ENCODE results near the gene IDUA.

Gene IDUA

GRCh38 chr4:947491-947971 is 39.3 kb upstream of the IDUA start:
- ChIA-PET CTCF (no interaction called here), POLR2A (interaction anchor here (1.2 to 1.8 kb wide), 2 partner anchors 11 to 15 kb away, joined by 4 to 12 read pairs; partner anchors contain the start of genes GAK and TMEM175)
- TF ChIP-seq ZNF384 (IDR thresholded peaks at IDR 0.05) (no peak), TARDBP (IDR thresholded peaks at IDR 0.05) (no peak), SUZ12 (IDR thresholded peaks at IDR 0.05) (no peak), FOXM1 (IDR thresholded peaks at IDR 0.05; ENCODE audit: borderline replicate concordance) (no peak), FOXK2 (IDR thresholded peaks at IDR 0.05) (no peak), ELF4 (IDR thresholded peaks at IDR 0.05) (no peak), HDGF (IDR thresholded peaks at IDR 0.05; ENCODE audit: borderline replicate concordance) (no peak), LEF1 (IDR thresholded peaks at IDR 0.05; ENCODE audit: borderline replicate concordance) (no peak), BHLHE40 (IDR thresholded peaks at IDR 0.05; ENCODE audit: borderline replicate concordance) (no peak), PKNOX1 (IDR thresholded peaks at IDR 0.05) (no peak), ARNT (IDR thresholded peaks at IDR 0.05) (no peak)
- DNase-seq (ENCODE audit: extremely low spot score), result no peak

- CTCF ChIA-PET, result no interaction called here
- POLR2A ChIA-PET, result interaction anchor here (1.1 to 1.8 kb wide), 3 partner anchors 12 to 16 kb away, joined by 4 to 12 read pairs (median 4); partner anchors contain the start of genes GAK and TMEM175
- TF ChIP-seq NFRKB (IDR thresholded peaks at IDR 0.05), result no peak
- TF ChIP-seq ARNT (IDR thresholded peaks at IDR 0.05), result no peak
- TF ChIP-seq FOXM1 (IDR thresholded peaks at IDR 0.05; ENCODE audit: borderline replicate concordance), result no peak
- TF ChIP-seq FOXK2 (IDR thresholded peaks at IDR 0.05), result no peak
- TF ChIP-seq BHLHE40 (IDR thresholded peaks at IDR 0.05; ENCODE audit: borderline replicate concordance), result no peak
- no peak for TF ChIP-seq HDGF (IDR thresholded peaks at IDR 0.05; ENCODE audit: borderline replicate concordance)
- TF ChIP-seq SUZ12 (IDR thresholded peaks at IDR 0.05), result no peak
- TF ChIP-seq CTBP1 (IDR thresholded peaks at IDR 0.05; ENCODE audit: borderline replicate concordance), result no peak
- no peak for DNase-seq (ENCODE audit: extremely low spot score)
Observed at GRCh38 chr4:948101-948935, 38.5 kb upstream of the IDUA start.

GRCh38 chr4:948936-949300 is 37.9 kb upstream of the IDUA start:
- ChIA-PET POLR2A (interaction anchor here (1.1 to 1.8 kb wide), 3 partner anchors 13 to 17 kb away, joined by 4 to 12 read pairs (median 4); partner anchors contain the start of genes GAK and TMEM175), CTCF (no interaction called here)
- DNase-seq (ENCODE audit: extremely low spot score), result no peak
- TF ChIP-seq FOXM1 (IDR thresholded peaks at IDR 0.05; ENCODE audit: borderline replicate concordance) (no peak), ZNF384 (IDR thresholded peaks at IDR 0.05) (no peak), SP1 (IDR thresholded peaks at IDR 0.05) (no peak), HDGF (IDR thresholded peaks at IDR 0.05; ENCODE audit: borderline replicate concordance) (no peak), ARNT (IDR thresholded peaks at IDR 0.05) (no peak), PKNOX1 (IDR thresholded peaks at IDR 0.05) (no peak), TARDBP (IDR thresholded peaks at IDR 0.05) (no peak), CTBP1 (IDR thresholded peaks at IDR 0.05; ENCODE audit: borderline replicate concordance) (no peak), L3MBTL2 (conservative IDR thresholded peaks at IDR 0.05) (no peak), FOXA1 (IDR thresholded peaks at IDR 0.05) (no peak), ELF4 (IDR thresholded peaks at IDR 0.05) (no peak), NFRKB (IDR thresholded peaks at IDR 0.05) (no peak), BHLHE40 (IDR thresholded peaks at IDR 0.05; ENCODE audit: borderline replicate concordance) (no peak), SUZ12 (IDR thresholded peaks at IDR 0.05) (no peak), FOXK2 (IDR thresholded peaks at IDR 0.05) (no peak)

GRCh38 chr4:949656-950055 is 37.2 kb upstream of the IDUA start:
- no peak for TF ChIP-seq PKNOX1 (IDR thresholded peaks at IDR 0.05)
- TF ChIP-seq ARNT (IDR thresholded peaks at IDR 0.05), result no peak
- TF ChIP-seq LEF1 (IDR thresholded peaks at IDR 0.05; ENCODE audit: borderline replicate concordance), result no peak
- no peak for TF ChIP-seq HDGF (IDR thresholded peaks at IDR 0.05; ENCODE audit: borderline replicate concordance)
- no peak for TF ChIP-seq ELF4 (IDR thresholded peaks at IDR 0.05)
- TF ChIP-seq TARDBP (IDR thresholded peaks at IDR 0.05), result no peak
- no peak for TF ChIP-seq CTBP1 (IDR thresholded peaks at IDR 0.05; ENCODE audit: borderline replicate concordance)
- ChIA-PET POLR2A (no interaction called here), CTCF (no interaction called here)
- no peak for DNase-seq (ENCODE audit: extremely low spot score)

- DNase-seq (ENCODE audit: extremely low spot score), result no peak
- ChIA-PET POLR2A (no interaction called here), CTCF (no interaction called here)
- TF ChIP-seq SUZ12 (IDR thresholded peaks at IDR 0.05) (no peak), FOXK2 (IDR thresholded peaks at IDR 0.05) (no peak), CTBP1 (IDR thresholded peaks at IDR 0.05; ENCODE audit: borderline replicate concordance) (no peak), HDGF (IDR thresholded peaks at IDR 0.05; ENCODE audit: borderline replicate concordance) (no peak), SP1 (IDR thresholded peaks at IDR 0.05) (no peak), ZNF384 (IDR thresholded peaks at IDR 0.05) (no peak), NFRKB (IDR thresholded peaks at IDR 0.05) (no peak)
Observed at GRCh38 chr4:950136-951020, 36.5 kb upstream of the IDUA start.
